SK-N-SH (cell line): ENCODE measurements around the gene COG2. TPM values are rescaled to one million over a fixed set of nuclear protein-coding genes. Genes with fewer than 3 reads are reported as not detected.

Source experiments
- CTCF ChIA-PET: fragments of 300-600, 350-600 bp; formaldehyde crosslinking; extraction: SDS; loops from one replicate; lab custom pipeline; 2021; lab: Yijun Ruan, JAX
- POLR2A ChIA-PET: fragments of 350-600 bp; sonication (Branson Sonifier 250); formaldehyde crosslinking; extraction: SDS; loops from one replicate; lab custom pipeline; 2020; ENCODE audit warnings: antibody characterized with exemption, inconsistent platforms; lab: Yijun Ruan, JAX
- DNase-seq: peaks from one replicate; pipeline ENCODE4 v3.0.0; 2012
- H2AFZ ChIP-seq: fragments of 200-600 bp; sonication (generic); 2 replicates; pipeline ENCODE4 v1.8.1; 2016; ENCODE audit warnings: antibody characterized with exemption, mild to moderate bottlenecking, low read depth
- H3F3A ChIP-seq: fragments of 200-600 bp; sonication (generic); replicated peaks from 2 replicates; pipeline ENCODE3; 2016; ENCODE audit warnings: antibody characterized with exemption, mild to moderate bottlenecking; ENCODE audit not compliant: insufficient read depth
- H3K27ac ChIP-seq, 2 experiments: fragments of 200-500 bp in 1 of 2; fragments of 200-600 bp in 1 of 2; sonication (Bioruptor generic) in 1 of 2; sonication (generic), shearing (Covaris generic) in 1 of 2; 2 replicates each; pipeline versions ENCODE4 v1.5.1 to v1.6.1; 2014 to 2016; ENCODE audit warnings: low read depth in 2 of 2, inconsistent platforms in 1 of 2, low read length in 1 of 2, mild to moderate bottlenecking in 1 of 2, mixed read lengths in 1 of 2
- H3K27me3 ChIP-seq: fragments of 200-600 bp; sonication (generic), shearing (Covaris generic); 2 replicates; pipeline ENCODE4 v1.6.1; 2016; ENCODE audit warnings: mixed run types; ENCODE audit not compliant: insufficient read depth
- H3K36me3 ChIP-seq, 2 experiments: fragments of 200-500 bp in 1 of 2; fragments of 200-600 bp in 1 of 2; sonication (Bioruptor generic) in 1 of 2; sonication (generic) in 1 of 2; replicated peaks in 1 of 2; 2 replicates each; pipeline versions ENCODE3 to v1.5.1; 2014 to 2016; ENCODE audit warnings: low read length in 1 of 2, mild to moderate bottlenecking in 1 of 2; ENCODE audit not compliant: insufficient read depth in 2 of 2, control insufficient read depth in 1 of 2
- H3K4me1 ChIP-seq, 2 experiments: fragments of 200-500 bp in 1 of 2; fragments of 200-600 bp in 1 of 2; sonication (Bioruptor generic) in 1 of 2; sonication (generic), shearing (Covaris generic) in 1 of 2; 2 replicates each; pipeline versions ENCODE4 v1.5.1 to v1.6.1; 2014 to 2016; ENCODE audit warnings: low read depth in 1 of 2, low read length in 1 of 2, mixed run types in 1 of 2; ENCODE audit not compliant: insufficient read depth in 2 of 2, control insufficient read depth in 1 of 2
- H3K4me2 ChIP-seq: fragments of 200-600 bp; sonication (generic), shearing (Covaris generic); 2 replicates; pipeline ENCODE4 v1.6.1; 2017; ENCODE audit warnings: mixed run types
- H3K4me3 ChIP-seq, 2 experiments: fragments of 200-500 bp in 1 of 2; fragments of 200-600 bp in 1 of 2; sonication (Bioruptor generic) in 1 of 2; sonication (generic), shearing (Covaris generic) in 1 of 2; 2 replicates each; pipeline versions ENCODE4 v1.5.1 to v1.8.1; 2014 to 2016; ENCODE audit warnings: low read depth in 2 of 2, inconsistent platforms in 1 of 2, low read length in 1 of 2, mild to moderate bottlenecking in 1 of 2, mixed read lengths in 1 of 2, moderate library complexity in 1 of 2
- H3K79me2 ChIP-seq: fragments of 200-600 bp; sonication (generic); 2 replicates; pipeline ENCODE4 v1.8.1; 2017; ENCODE audit warnings: mild to moderate bottlenecking; ENCODE audit not compliant: insufficient read depth
- H3K9ac ChIP-seq: fragments of 200-600 bp; sonication (generic); 2 replicates; pipeline ENCODE4 v1.6.1; 2017; ENCODE audit warnings: mixed run types
- H3K9me2 ChIP-seq: fragments of 200-600 bp; sonication (generic); 2 replicates; pipeline ENCODE4 v1.6.1; 2017; ENCODE audit warnings: mixed run types
- H3K9me3 ChIP-seq: fragments of 200-600 bp; sonication (generic); 2 replicates; pipeline ENCODE4 v1.6.1; 2017; ENCODE audit warnings: mixed run types, mild to moderate bottlenecking, moderate library complexity
- H4K20me1 ChIP-seq: fragments of 200-600 bp; sonication (generic); 2 replicates; pipeline ENCODE4 v1.6.1; 2017; ENCODE audit warnings: mild to moderate bottlenecking, mixed run types; ENCODE audit not compliant: insufficient read depth
- CHD2 ChIP-seq: fragments of 150-350 bp; IDR thresholded peaks from 2 replicates; pipeline ENCODE4 v1.6.1; 2018; ENCODE audit warnings: low read length; ENCODE audit not compliant: partially characterized antibody
- ELF1 ChIP-seq: IDR thresholded peaks from 2 replicates; pipeline ENCODE4 v1.4.0; 2012
- EP300 ChIP-seq, 2 experiments: IDR thresholded peaks; 2 replicates each; pipeline versions ENCODE4 v1.4.0 to v1.6.1; 2012; ENCODE audit warnings: borderline replicate concordance in 1 of 2, low read depth in 1 of 2, low read length in 1 of 2
- EZH2phosphoT487 ChIP-seq: fragments of 200-600 bp; sonication (generic); IDR thresholded peaks from 2 replicates; pipeline ENCODE4 v1.6.1; 2017; ENCODE audit warnings: low read depth, mixed run types, mild to moderate bottlenecking, antibody characterized with exemption, moderate library complexity, borderline replicate concordance
- FOSL2 ChIP-seq: IDR thresholded peaks from 2 replicates; pipeline ENCODE4 v1.4.0; 2012; ENCODE audit warnings: low read depth, mild to moderate bottlenecking, moderate library complexity, borderline replicate concordance
- FOXJ3 ChIP-seq: sonication (generic); formaldehyde crosslinking; IDR thresholded peaks from 2 replicates; pipeline ENCODE4 v1.5.1; 2020; ENCODE audit warnings: mild to moderate bottlenecking, missing genetic modification reagents
- JUND ChIP-seq: IDR thresholded peaks from 2 replicates; pipeline ENCODE4 v1.4.0; 2012
- MEF2A ChIP-seq: IDR thresholded peaks from 2 replicates; pipeline ENCODE4 v1.4.0; 2012; ENCODE audit warnings: low read depth, borderline replicate concordance
- MXI1 ChIP-seq: IDR thresholded peaks from 2 replicates; pipeline ENCODE4 v1.6.1; 2012; ENCODE audit warnings: mild to moderate bottlenecking, low read depth, low read length, improper control_type of control experiment
- NRF1 ChIP-seq: IDR thresholded peaks from 2 replicates; pipeline ENCODE4 v1.6.1; 2012; ENCODE audit warnings: low read depth, mild to moderate bottlenecking, low read length
- RAD21 ChIP-seq: IDR thresholded peaks from 2 replicates; pipeline ENCODE4 v1.6.1; 2012; ENCODE audit warnings: mild to moderate bottlenecking, low read length
- RCOR1 ChIP-seq: fragments of 150-350 bp; IDR thresholded peaks from 2 replicates; pipeline ENCODE4 v1.6.1; 2017; ENCODE audit warnings: antibody characterized with exemption, low read length
- RFX5 ChIP-seq: IDR thresholded peaks from 2 replicates; pipeline ENCODE4 v1.6.1; 2012; ENCODE audit warnings: mild to moderate bottlenecking, improper control_type of control experiment, low read length
- SIN3A ChIP-seq: IDR thresholded peaks from 2 replicates; pipeline ENCODE4 v1.6.1; 2012; ENCODE audit warnings: low read depth, mild to moderate bottlenecking, low read length, moderate library complexity, borderline replicate concordance
- SMC3 ChIP-seq: IDR thresholded peaks from 2 replicates; pipeline ENCODE4 v1.6.1; 2012; ENCODE audit warnings: low read depth, low read length, improper control_type of control experiment
- TCF12 ChIP-seq: IDR thresholded peaks from 2 replicates; pipeline ENCODE4 v1.4.0; 2012
- TEAD4 ChIP-seq: IDR thresholded peaks from 2 replicates; pipeline ENCODE4 v1.4.0; 2012; ENCODE audit warnings: mild to moderate bottlenecking, borderline replicate concordance; ENCODE audit not compliant: insufficient read depth
- YY1 ChIP-seq: IDR thresholded peaks from 2 replicates; pipeline ENCODE4 v1.4.0; 2012; ENCODE audit warnings: low read depth, mild to moderate bottlenecking
- WGBS: methylation state at CpG from one replicate; pipeline ENCODE4 v1.1.6; 2017; ENCODE audit warnings: low lambda C conversion rate; 5-methylcytosine and 5-hydroxymethylcytosine counted together
- polyA plus RNA-seq, 3 experiments: library from polyadenylated mRNA; depleted of rRNA; stranded (reverse); fragments of >200 nt; gene quantifications; 2 replicates each; pipeline ENCODE4 v1.2.3, GENCODE V29; 2012
- TF ChIP-seq, protein P1 (sequence below): IDR thresholded peaks from 2 replicates; pipeline ENCODE4 v1.6.1; 2012; ENCODE audit warnings: mild to moderate bottlenecking, low read depth, low read length, moderate library complexity
- TF ChIP-seq, protein P2 (sequence below): fragments of 200-600 bp; sonication (generic); IDR thresholded peaks from 2 replicates; pipeline ENCODE4 v1.6.1; 2017; ENCODE audit warnings: antibody characterized with exemption, mild to moderate bottlenecking, moderate library complexity
- TF ChIP-seq, protein P3 (sequence below): fragments of 150-350 bp; IDR thresholded peaks from 2 replicates; pipeline ENCODE4 v1.6.1; 2017; ENCODE audit warnings: antibody characterized with exemption, low read length, low read depth, borderline replicate concordance
- TF ChIP-seq, protein P4 (sequence below): IDR thresholded peaks from 2 replicates; pipeline ENCODE4 v1.4.0; 2012; ENCODE audit warnings: low read depth
- TF ChIP-seq, protein P5 (sequence below): fragments of 150-350 bp; IDR thresholded peaks from 2 replicates; pipeline ENCODE4 v1.6.1; 2016; ENCODE audit warnings: mild to moderate bottlenecking, low read depth, low read length

Gene COG2
- polyA plus RNA-seq, 1 of the 3 experiments (the other 2 are of a cell fraction): 11.0 TPM

DNA sequence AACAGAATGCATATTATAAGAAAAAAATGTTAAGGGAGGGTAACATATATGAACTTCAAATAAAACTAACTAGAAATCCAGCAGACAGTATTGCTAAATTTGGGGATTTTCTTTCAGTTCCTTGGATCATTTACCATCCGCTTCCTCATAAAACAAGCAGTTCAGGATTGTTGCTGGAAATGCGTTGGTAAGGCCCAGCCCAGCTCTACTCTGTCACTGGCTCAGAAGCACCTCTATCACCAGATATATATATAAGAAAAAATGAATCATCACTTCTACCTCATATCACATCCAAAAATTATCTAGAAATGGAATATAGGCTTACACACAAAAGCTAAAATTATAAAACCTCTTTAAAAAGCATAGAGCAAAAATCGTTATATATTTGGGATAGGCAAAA, 28.2 kb upstream of the COG2 start (continued):
- no peak for TF ChIP-seq RCOR1
- no peak for TF ChIP-seq ELF1
- no peak for TF ChIP-seq RFX5
- no peak for TF ChIP-seq YY1
- no peak for TF ChIP-seq SIN3A
- TF ChIP-seq EZH2phosphoT487: no peak
- TF ChIP-seq FOXJ3 (CRISPR knock-in tag): no peak
- TF ChIP-seq MEF2A: no peak
- TF ChIP-seq RAD21: no peak
- TF ChIP-seq TEAD4: no peak
- TF ChIP-seq MXI1: no peak
- no peak for TF ChIP-seq TCF12
- TF ChIP-seq, all 33 proteins: peak for 0

DNA sequence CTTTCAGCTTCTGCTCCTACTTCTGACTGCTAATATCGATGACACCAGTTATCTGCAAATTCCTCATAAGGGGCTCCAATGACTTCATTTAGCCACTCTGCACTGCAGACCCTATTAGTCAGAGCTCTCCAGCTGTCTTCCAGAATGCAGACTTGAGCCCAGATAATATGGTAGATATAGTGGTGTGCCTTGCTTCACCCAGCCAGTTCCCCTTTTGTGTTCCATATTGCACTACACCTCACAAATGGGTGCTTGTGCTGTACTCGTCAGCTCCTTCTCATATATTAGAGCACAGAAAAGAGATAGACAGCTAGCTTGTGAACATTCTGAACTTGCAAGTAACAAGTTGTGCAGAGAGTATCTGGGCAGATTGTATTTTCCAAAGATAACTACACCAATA, 23.7 kb upstream of the COG2 start:
- H3F3A ChIP-seq: no peaks in the 10 kb centered on the region
- H3K27ac ChIP-seq: no peak overlapping the region
- no peak for DNase-seq
- WGBS: 28% methylated on average over 2 of the region's 2 CpGs
- no peaks in the 10 kb centered on the region for H3K9me2 ChIP-seq
- no peaks in the 10 kb centered on the region for H3K27me3 ChIP-seq
- no peak overlapping the region for H3K9ac ChIP-seq
- H3K79me2 ChIP-seq: no peaks in the 10 kb centered on the region
- H3K4me1 ChIP-seq: no peaks in the 10 kb centered on the region
- H4K20me1 ChIP-seq: no peaks in the 10 kb centered on the region
- no peak overlapping the region for H2AFZ ChIP-seq
- TF ChIP-seq JUND (no peak), SIN3A (no peak), EP300 (IDR thresholded peaks at IDR 0.05; ENCODE audit: borderline replicate concordance in 1 of 2, low read depth in 1 of 2, low read length in 1 of 2) (no peak), NRF1 (no peak), SMC3 (no peak), ELF1 (no peak), CHD2 (no peak), RAD21 (no peak), FOSL2 (no peak)
- TF ChIP-seq, protein P1, sequence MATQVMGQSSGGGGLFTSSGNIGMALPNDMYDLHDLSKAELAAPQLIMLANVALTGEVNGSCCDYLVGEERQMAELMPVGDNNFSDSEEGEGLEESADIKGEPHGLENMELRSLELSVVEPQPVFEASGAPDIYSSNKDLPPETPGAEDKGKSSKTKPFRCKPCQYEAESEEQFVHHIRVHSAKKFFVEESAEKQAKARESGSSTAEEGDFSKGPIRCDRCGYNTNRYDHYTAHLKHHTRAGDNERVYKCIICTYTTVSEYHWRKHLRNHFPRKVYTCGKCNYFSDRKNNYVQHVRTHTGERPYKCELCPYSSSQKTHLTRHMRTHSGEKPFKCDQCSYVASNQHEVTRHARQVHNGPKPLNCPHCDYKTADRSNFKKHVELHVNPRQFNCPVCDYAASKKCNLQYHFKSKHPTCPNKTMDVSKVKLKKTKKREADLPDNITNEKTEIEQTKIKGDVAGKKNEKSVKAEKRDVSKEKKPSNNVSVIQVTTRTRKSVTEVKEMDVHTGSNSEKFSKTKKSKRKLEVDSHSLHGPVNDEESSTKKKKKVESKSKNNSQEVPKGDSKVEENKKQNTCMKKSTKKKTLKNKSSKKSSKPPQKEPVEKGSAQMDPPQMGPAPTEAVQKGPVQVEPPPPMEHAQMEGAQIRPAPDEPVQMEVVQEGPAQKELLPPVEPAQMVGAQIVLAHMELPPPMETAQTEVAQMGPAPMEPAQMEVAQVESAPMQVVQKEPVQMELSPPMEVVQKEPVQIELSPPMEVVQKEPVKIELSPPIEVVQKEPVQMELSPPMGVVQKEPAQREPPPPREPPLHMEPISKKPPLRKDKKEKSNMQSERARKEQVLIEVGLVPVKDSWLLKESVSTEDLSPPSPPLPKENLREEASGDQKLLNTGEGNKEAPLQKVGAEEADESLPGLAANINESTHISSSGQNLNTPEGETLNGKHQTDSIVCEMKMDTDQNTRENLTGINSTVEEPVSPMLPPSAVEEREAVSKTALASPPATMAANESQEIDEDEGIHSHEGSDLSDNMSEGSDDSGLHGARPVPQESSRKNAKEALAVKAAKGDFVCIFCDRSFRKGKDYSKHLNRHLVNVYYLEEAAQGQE: no peak
- TF ChIP-seq, protein P2, sequence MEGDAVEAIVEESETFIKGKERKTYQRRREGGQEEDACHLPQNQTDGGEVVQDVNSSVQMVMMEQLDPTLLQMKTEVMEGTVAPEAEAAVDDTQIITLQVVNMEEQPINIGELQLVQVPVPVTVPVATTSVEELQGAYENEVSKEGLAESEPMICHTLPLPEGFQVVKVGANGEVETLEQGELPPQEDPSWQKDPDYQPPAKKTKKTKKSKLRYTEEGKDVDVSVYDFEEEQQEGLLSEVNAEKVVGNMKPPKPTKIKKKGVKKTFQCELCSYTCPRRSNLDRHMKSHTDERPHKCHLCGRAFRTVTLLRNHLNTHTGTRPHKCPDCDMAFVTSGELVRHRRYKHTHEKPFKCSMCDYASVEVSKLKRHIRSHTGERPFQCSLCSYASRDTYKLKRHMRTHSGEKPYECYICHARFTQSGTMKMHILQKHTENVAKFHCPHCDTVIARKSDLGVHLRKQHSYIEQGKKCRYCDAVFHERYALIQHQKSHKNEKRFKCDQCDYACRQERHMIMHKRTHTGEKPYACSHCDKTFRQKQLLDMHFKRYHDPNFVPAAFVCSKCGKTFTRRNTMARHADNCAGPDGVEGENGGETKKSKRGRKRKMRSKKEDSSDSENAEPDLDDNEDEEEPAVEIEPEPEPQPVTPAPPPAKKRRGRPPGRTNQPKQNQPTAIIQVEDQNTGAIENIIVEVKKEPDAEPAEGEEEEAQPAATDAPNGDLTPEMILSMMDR: no peak
- TF ChIP-seq, protein P3, sequence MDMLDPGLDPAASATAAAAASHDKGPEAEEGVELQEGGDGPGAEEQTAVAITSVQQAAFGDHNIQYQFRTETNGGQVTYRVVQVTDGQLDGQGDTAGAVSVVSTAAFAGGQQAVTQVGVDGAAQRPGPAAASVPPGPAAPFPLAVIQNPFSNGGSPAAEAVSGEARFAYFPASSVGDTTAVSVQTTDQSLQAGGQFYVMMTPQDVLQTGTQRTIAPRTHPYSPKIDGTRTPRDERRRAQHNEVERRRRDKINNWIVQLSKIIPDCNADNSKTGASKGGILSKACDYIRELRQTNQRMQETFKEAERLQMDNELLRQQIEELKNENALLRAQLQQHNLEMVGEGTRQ: no peak
- TF ChIP-seq, protein P4, sequence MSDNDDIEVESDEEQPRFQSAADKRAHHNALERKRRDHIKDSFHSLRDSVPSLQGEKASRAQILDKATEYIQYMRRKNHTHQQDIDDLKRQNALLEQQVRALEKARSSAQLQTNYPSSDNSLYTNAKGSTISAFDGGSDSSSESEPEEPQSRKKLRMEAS: no peak
- TF ChIP-seq, protein P5, sequence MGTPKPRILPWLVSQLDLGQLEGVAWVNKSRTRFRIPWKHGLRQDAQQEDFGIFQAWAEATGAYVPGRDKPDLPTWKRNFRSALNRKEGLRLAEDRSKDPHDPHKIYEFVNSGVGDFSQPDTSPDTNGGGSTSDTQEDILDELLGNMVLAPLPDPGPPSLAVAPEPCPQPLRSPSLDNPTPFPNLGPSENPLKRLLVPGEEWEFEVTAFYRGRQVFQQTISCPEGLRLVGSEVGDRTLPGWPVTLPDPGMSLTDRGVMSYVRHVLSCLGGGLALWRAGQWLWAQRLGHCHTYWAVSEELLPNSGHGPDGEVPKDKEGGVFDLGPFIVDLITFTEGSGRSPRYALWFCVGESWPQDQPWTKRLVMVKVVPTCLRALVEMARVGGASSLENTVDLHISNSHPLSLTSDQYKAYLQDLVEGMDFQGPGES: no peak
- POLR2A ChIA-PET: no interaction called here
- H3K4me3 ChIP-seq: no peak overlapping the region
- CTCF ChIA-PET: interaction anchor here (1.0 to 1.4 kb wide), 2 partner anchors 8 to 23 kb away, joined by 3 to 5 read pairs; partner anchors contain the start of gene COG2
- H3K9me3 ChIP-seq: no peaks in the 10 kb centered on the region
- no peaks in the 10 kb centered on the region for H3K36me3 ChIP-seq
- no peak overlapping the region for H3K4me2 ChIP-seq
